Tibial nerve (tissue), 4 donors: ENCODE measurements around the gene HIRIP3.

Experiments
- CTCF ChIP-seq, 5 experiments: fragments of 200-600 bp in 3 of 5; fragments of 450-650 bp in 2 of 5; sonication (generic) in 3 of 5; IDR thresholded peaks; one replicate each; pipeline ENCODE4 v1.5.1; 2016 to 2019; ENCODE audit warnings: antibody characterized with exemption in 5 of 5, mild to moderate bottlenecking in 3 of 5, moderate library complexity in 2 of 5
- EP300 ChIP-seq, 2 donors: sonication (generic); formaldehyde crosslinking; IDR thresholded peaks; one replicate each; pipeline ENCODE4 v1.6.1; 2017; ENCODE audit warnings: antibody characterized with exemption in 2 of 2, mild to moderate bottlenecking in 1 of 2
- POLR2A ChIP-seq, 2 donors: fragments of 450-650 bp; IDR thresholded peaks; one replicate each; pipeline ENCODE4 v1.6.1; 2017; ENCODE audit warnings: antibody characterized with exemption in 2 of 2, mild to moderate bottlenecking in 2 of 2, moderate library complexity in 2 of 2

GRCh38 chr16:29963021-29963743, 32.2 kb downstream of the HIRIP3 start:
- TF ChIP-seq CTCF (IDR thresholded peaks at IDR 0.05) (no peak), EP300 (IDR thresholded peaks at IDR 0.05) (no peak), POLR2A (IDR thresholded peaks at IDR 0.05) (no peak)
